Measurements from ENCODE around the gene SLAMF6.

DNA sequence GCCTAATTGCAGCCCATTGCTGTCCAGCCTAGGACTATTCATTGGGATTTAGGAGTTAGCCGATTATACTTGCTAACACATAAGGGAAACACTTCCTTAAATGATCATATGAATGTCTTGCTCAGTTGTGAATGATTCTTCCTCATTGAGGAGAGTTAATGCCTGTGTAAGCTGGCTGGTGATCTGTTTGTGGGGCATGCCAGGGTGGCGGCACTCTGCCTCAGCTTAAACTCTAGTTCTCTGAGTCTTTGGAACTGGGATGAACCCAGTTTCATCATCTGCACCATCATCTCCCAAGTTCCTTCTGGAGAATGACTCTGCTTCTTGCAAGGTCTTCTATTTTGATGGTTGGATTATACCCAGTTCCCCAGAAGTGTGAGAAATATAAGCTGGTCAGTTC lies 23.9 kb upstream of the SLAMF6 start:
- TF ChIP-seq, protein P1, sequence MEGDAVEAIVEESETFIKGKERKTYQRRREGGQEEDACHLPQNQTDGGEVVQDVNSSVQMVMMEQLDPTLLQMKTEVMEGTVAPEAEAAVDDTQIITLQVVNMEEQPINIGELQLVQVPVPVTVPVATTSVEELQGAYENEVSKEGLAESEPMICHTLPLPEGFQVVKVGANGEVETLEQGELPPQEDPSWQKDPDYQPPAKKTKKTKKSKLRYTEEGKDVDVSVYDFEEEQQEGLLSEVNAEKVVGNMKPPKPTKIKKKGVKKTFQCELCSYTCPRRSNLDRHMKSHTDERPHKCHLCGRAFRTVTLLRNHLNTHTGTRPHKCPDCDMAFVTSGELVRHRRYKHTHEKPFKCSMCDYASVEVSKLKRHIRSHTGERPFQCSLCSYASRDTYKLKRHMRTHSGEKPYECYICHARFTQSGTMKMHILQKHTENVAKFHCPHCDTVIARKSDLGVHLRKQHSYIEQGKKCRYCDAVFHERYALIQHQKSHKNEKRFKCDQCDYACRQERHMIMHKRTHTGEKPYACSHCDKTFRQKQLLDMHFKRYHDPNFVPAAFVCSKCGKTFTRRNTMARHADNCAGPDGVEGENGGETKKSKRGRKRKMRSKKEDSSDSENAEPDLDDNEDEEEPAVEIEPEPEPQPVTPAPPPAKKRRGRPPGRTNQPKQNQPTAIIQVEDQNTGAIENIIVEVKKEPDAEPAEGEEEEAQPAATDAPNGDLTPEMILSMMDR (IDR thresholded peaks at IDR 0.05; ENCODE audit: poor library complexity) = no peak
- TF ChIP-seq EZH2 (IDR thresholded peaks at IDR 0.05; ENCODE audit: borderline replicate concordance) = no peak

Measured in hepatocyte (in vitro differentiated cells).